Endothelial cell of umbilical vein (primary cell): Measurements from ENCODE around the gene SOX2. TPM values are rescaled to one million over a fixed set of nuclear protein-coding genes. Genes with fewer than 3 reads are reported as not detected.

Source experiments
- BruUV-seq: library from RNA; stranded (reverse); fragments of 400-500 nt; replicated peaks from 2 replicates; lab custom pipeline; 2021; lab: Mats Ljungman, UMichigan
- CTCF ChIA-PET: fragments of 300-600, 350-600 bp; sonication (Branson Sonifier 250); formaldehyde crosslinking; loops from one replicate; lab custom pipeline; 2021; ENCODE audit warnings: antibody characterized with exemption, inconsistent platforms; lab: Charles Lee
- POLR2A ChIA-PET: fragments of 300-600, 350-600 bp; sonication (Branson Sonifier 250); formaldehyde crosslinking; loops from one replicate; lab custom pipeline; 2021; ENCODE audit warnings: antibody characterized with exemption, inconsistent platforms; lab: Charles Lee
- DNase-seq: peaks from one replicate; pipeline ENCODE4 v3.0.0-alpha.2; 2011; ENCODE audit warnings: low read depth, low spot score
- FAIRE-seq: peaks from 2 replicates; lab custom pipeline; 2011; peaks lifted over from hg19 to GRCh38; lab: Jason Lieb, UNC
- H2AFZ ChIP-seq: 2 replicates; pipeline ENCODE4 v1.6.0; 2012; ENCODE audit warnings: low read depth, low read length, control low read depth, inconsistent platforms
- H3K27ac ChIP-seq: 2 replicates; pipeline ENCODE4 v1.5.1; 2011; ENCODE audit warnings: low read depth, mild to moderate bottlenecking, control low read depth, low read length, moderate library complexity; ENCODE audit not compliant: insufficient read depth
- H3K27me3 ChIP-seq, 2 experiments: 2 replicates each; pipeline versions ENCODE4 v1.6.0 to v1.6.1; 2011; ENCODE audit warnings: low read length in 2 of 2, mixed read lengths in 1 of 2; ENCODE audit not compliant: control insufficient read depth in 2 of 2, insufficient read depth in 2 of 2
- H3K36me3 ChIP-seq, 2 experiments: 2 replicates in 1 of 2; 3 replicates in 1 of 2; pipeline ENCODE4 v1.5.1; 2011; ENCODE audit warnings: low read length in 2 of 2, mild to moderate bottlenecking in 1 of 2, moderate library complexity in 1 of 2; ENCODE audit not compliant: control insufficient read depth in 2 of 2, insufficient read depth in 2 of 2; ENCODE audit errors: extremely low read depth in 1 of 2
- H3K4me1 ChIP-seq: 3 replicates; pipeline ENCODE4 v1.5.1; 2011; ENCODE audit warnings: mild to moderate bottlenecking, low read length; ENCODE audit not compliant: control insufficient read depth, insufficient read depth; ENCODE audit errors: extremely low read depth
- H3K4me2 ChIP-seq: 2 replicates; pipeline ENCODE4 v1.6.1; 2011; ENCODE audit warnings: low read length, control low read depth, mixed read lengths; ENCODE audit not compliant: insufficient read depth
- H3K4me3 ChIP-seq, 3 experiments: fragments of 200-600 bp in 1 of 3; sonication (generic), shearing (Covaris generic) in 1 of 3; replicated peaks in 1 of 3; 2 replicates each; pipeline ENCODE4 v1.5.1; 2011 to 2016; ENCODE audit warnings: control low read depth in 3 of 3, low read length in 3 of 3, mild to moderate bottlenecking in 2 of 3, inconsistent platforms in 1 of 3, low read depth in 1 of 3, moderate library complexity in 1 of 3; ENCODE audit not compliant: insufficient read depth in 1 of 3
- H3K79me2 ChIP-seq: 2 replicates; pipeline ENCODE4 v1.6.0; 2012; ENCODE audit warnings: low read length, inconsistent platforms; ENCODE audit not compliant: control insufficient read depth, insufficient read depth
- H3K9ac ChIP-seq: replicated peaks from 2 replicates; pipeline ENCODE3; 2011; ENCODE audit warnings: low read length, control low read depth; ENCODE audit not compliant: insufficient read depth; ENCODE audit errors: extremely low read depth
- H3K9me1 ChIP-seq: replicated peaks from 3 replicates; pipeline ENCODE4 v1.6.0; 2011; ENCODE audit warnings: mild to moderate bottlenecking, low read length; ENCODE audit not compliant: control insufficient read depth, insufficient read depth; ENCODE audit errors: extremely low read depth
- H3K9me3 ChIP-seq: replicated peaks from 2 replicates; pipeline ENCODE4 v1.5.1; 2012; ENCODE audit warnings: low read length, inconsistent platforms; ENCODE audit not compliant: control insufficient read depth, insufficient read depth
- H4K20me1 ChIP-seq: replicated peaks from 2 replicates; pipeline ENCODE3; 2011; ENCODE audit warnings: mild to moderate bottlenecking, low read length; ENCODE audit not compliant: control insufficient read depth, insufficient read depth; ENCODE audit errors: extremely low read depth
- EZH2 ChIP-seq: IDR thresholded peaks from 2 replicates; pipeline ENCODE4 v1.6.1; 2012; ENCODE audit warnings: borderline replicate concordance, low read depth, mild to moderate bottlenecking, moderate library complexity, low read length, inconsistent platforms; ENCODE audit not compliant: severe bottlenecking
- FOS ChIP-seq: IDR thresholded peaks from 2 replicates; pipeline ENCODE4 v1.6.1; 2011; ENCODE audit warnings: mild to moderate bottlenecking, low read length, moderate library complexity, borderline replicate concordance; ENCODE audit not compliant: insufficient read depth
- GATA2 ChIP-seq: IDR thresholded peaks from 2 replicates; pipeline ENCODE4 v1.7.0; 2011; ENCODE audit warnings: low read depth, mild to moderate bottlenecking, moderate library complexity, mixed read lengths, low read length; ENCODE audit not compliant: insufficient read length, insufficient read depth
- JUN ChIP-seq: IDR thresholded peaks from 2 replicates; pipeline ENCODE4 v1.6.1; 2011; ENCODE audit warnings: borderline replicate concordance, low read depth; ENCODE audit not compliant: insufficient read length, insufficient read depth
- MYC ChIP-seq: IDR thresholded peaks from one replicate; pipeline ENCODE4 v1.6.1; 2011; ENCODE audit warnings: mild to moderate bottlenecking, low read depth, low read length
- POLR2A ChIP-seq: IDR thresholded peaks from 2 replicates; pipeline ENCODE4 v1.6.1; 2012; ENCODE audit warnings: low read depth, mild to moderate bottlenecking, control low read depth, low read length
- POLR2AphosphoS5 ChIP-seq: IDR thresholded peaks from 2 replicates; pipeline ENCODE4 v1.6.1; 2012; ENCODE audit warnings: low read depth, mild to moderate bottlenecking, control low read depth, low read length, moderate library complexity; ENCODE audit not compliant: insufficient read depth
- dilution Hi-C: fragments of 300-500 bp; cut with MboI; formaldehyde crosslinking; loops from one replicate; pipeline ENCODE4 v1.15.0; 2019; ENCODE audit warnings: low sequenced_read_pairs; ENCODE audit not compliant: extremely low pct_ligation_motif_present
- intact Hi-C: fragments of 100-400 bp; cut with micrococcal nuclease; formaldehyde crosslinking; loops from one replicate; pipeline ENCODE4 v1.10.0; 2022
- polyA plus RNA-seq, 4 experiments: library from polyadenylated mRNA; depleted of rRNA in 3 of 4; stranded (reverse) in 3 of 4; unstranded in 1 of 4; fragments of >200 nt; gene quantifications; 2 replicates each; pipeline versions ENCODE4 v1.2.1 to v1.2.3, GENCODE V29; 2011 to 2012; ENCODE audit warnings: missing spikeins in 1 of 4
- total RNA-seq: library from RNA; stranded (reverse); gene quantifications from 2 replicates; pipeline ENCODE4 v1.2.3, GENCODE V29; 2021
- TF ChIP-seq, protein P1 (sequence below): IDR thresholded peaks from 2 replicates; pipeline ENCODE4 v1.6.1; 2011; ENCODE audit not compliant: insufficient read depth, insufficient read length
- TF ChIP-seq, protein P2 (sequence below), 2 donors: IDR thresholded peaks; 1 replicate in 1 of 2; 2 replicates in 1 of 2; pipeline ENCODE4 v1.5.1; 2011; ENCODE audit warnings: low read length in 2 of 2, mild to moderate bottlenecking in 2 of 2, moderate library complexity in 2 of 2, control low read depth in 1 of 2, inconsistent platforms in 1 of 2, low read depth in 1 of 2; ENCODE audit not compliant: insufficient read depth in 1 of 2; ENCODE audit errors: extremely low read depth in 1 of 2

The SOX2 gene
- total and polyA plus RNA-seq, 2 donors (not counting 3 experiments of a cell fraction or from before 2014, with no cell fraction given) = 0.13 to 0.23 TPM

DNA sequence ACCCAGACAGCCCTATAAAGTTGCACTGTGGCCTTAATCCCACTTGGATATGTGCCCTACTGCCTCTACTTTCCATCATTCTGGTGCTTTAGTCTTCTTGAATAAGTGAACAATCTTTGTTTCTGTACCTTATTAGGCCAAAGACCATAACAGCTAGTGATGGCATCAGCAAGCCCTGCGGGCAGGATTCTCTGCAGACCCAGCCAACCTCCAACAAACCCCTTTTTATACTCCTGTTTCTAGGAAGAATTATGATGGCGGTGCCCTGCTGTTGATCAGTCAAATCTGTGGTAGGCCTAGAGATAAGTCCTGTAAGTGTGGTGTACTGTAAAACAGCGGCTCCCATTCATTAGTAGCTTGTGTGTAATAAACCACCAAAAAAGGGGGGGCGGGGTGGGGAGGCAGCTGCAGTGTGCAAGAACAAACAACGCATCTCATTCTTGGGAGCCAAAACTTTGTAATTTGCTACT, 40.5 kb downstream of the SOX2 start:
- Histone ChIP-seq H3K27ac (no peak overlapping the region), H3K9me3 (no peaks in the 10 kb centered on the region), H3K4me2 (no peak overlapping the region), H3K27me3 (peaks cover 2 to 3% of the 10 kb centered on the region in 2 experiments), H3K9me1 (no peaks in the 10 kb centered on the region), H3K4me1 (no peaks in the 10 kb centered on the region), H4K20me1 (no peaks in the 10 kb centered on the region), H3K79me2 (no peaks in the 10 kb centered on the region), H3K4me3 (no peak overlapping the region), H3K9ac (no peak overlapping the region), H2AFZ (no peak overlapping the region), H3K36me3 (no peaks in the 10 kb centered on the region)
- ChIA-PET POLR2A (no interaction called here), CTCF (no interaction called here)
- DNase-seq (no peak), FAIRE-seq (no peak)
- BruUV-seq = no TSS peak
- no peak for TF ChIP-seq FOS
- no peak for TF ChIP-seq POLR2AphosphoS5
- no peak for TF ChIP-seq MYC
- TF ChIP-seq POLR2A = no peak
- TF ChIP-seq GATA2 = no peak
- TF ChIP-seq, protein P1, sequence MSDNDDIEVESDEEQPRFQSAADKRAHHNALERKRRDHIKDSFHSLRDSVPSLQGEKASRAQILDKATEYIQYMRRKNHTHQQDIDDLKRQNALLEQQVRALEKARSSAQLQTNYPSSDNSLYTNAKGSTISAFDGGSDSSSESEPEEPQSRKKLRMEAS = no peak
- TF ChIP-seq JUN = no peak
- TF ChIP-seq, protein P2, sequence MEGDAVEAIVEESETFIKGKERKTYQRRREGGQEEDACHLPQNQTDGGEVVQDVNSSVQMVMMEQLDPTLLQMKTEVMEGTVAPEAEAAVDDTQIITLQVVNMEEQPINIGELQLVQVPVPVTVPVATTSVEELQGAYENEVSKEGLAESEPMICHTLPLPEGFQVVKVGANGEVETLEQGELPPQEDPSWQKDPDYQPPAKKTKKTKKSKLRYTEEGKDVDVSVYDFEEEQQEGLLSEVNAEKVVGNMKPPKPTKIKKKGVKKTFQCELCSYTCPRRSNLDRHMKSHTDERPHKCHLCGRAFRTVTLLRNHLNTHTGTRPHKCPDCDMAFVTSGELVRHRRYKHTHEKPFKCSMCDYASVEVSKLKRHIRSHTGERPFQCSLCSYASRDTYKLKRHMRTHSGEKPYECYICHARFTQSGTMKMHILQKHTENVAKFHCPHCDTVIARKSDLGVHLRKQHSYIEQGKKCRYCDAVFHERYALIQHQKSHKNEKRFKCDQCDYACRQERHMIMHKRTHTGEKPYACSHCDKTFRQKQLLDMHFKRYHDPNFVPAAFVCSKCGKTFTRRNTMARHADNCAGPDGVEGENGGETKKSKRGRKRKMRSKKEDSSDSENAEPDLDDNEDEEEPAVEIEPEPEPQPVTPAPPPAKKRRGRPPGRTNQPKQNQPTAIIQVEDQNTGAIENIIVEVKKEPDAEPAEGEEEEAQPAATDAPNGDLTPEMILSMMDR (IDR thresholded peaks at IDR 0.05; ENCODE audit: extremely low read depth in 1 of 2, insufficient read depth in 1 of 2, low read depth in 1 of 2, low read length in 2 of 2) = no peak
- TF ChIP-seq EZH2 = no peak
- dilution Hi-C loops (no loop called here), intact Hi-C loops (no loop called here)
